ENCODE results near the gene AFF3.

AFF3 gene

DNA sequence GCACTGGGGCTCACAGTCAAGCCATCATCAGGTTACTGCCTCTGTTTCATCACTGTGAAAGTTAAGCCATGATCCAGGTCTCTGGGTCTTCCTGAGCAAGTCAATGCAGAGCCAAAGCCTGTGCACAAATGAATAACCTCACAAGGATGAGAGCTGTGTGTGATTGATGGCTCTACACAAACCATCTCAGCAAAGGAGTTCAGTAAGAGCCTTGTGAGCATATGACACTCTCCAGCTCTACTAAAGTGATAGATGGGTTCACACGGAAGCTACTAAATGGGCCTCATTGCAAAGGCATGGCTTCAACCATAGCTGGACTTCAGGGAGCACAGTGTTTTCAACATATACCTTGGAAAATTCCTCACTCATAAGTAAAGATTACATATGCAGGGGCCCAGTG, 101.5 kb downstream of the AFF3 start:
- DNase-seq = no peak

DNA sequence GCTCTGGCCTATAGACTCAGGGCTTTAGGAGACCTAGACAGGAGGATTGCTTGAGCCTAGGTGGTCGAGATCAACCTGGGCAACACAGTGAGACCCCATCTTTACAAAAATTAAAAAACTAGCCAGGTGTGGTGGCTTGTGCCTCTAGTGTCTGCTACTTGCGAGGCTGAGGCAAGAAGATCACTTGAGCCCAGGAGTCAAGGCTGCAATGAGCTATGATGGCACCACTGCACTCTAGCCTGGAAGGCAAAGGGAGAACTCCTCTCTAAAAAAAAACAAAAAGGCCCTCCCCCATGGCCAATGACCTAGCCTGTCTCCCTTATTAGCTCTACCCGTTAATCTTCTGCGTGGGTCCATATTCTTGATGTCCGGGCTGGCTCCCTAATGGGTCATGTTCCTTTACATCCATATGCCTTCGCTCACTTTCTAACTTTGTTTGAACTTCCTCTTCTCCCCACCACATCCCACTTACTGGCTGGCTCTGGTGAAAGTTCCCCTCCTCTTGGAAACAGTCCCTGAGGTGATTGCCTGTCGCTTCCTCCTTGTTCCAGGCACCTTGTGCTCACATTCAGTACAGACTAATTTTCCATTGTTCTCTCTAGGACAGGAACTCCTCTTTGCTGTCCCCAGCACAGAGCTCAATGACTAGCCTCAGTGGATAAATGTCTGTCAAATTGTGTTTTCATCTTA, 103.0 kb downstream of the AFF3 start:
- DNase-seq = no peak

GRCh38 chr2:100038011-100038410, 104.4 kb downstream of the AFF3 start:
- no peak for DNase-seq

- DNase-seq = no peak
Observed at GRCh38 chr2:100036793-100037192, 105.6 kb downstream of the AFF3 start.

DNA sequence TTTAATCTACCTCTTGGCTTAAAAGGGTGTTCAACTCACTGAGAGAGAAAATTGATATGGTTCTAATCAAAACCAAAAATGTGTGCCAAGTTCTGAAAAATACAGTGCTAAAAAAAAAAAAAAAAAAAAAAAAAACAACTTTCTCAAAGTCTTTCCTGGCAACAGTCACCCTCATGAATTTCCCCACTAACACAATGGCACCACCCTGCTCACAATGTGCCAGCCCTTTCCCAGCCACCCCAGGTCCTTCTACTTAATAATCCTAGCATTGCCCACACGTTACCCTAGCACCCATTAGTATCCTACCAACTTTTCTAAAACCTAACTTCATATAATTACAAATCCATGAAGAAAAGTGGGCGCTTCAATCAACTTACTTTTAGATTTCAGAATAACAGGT, 106.4 kb downstream of the AFF3 start:
- no peak for DNase-seq

- DNase-seq = no peak
Observed at GRCh38 chr2:100034431-100034830, 108.0 kb downstream of the AFF3 start.

- no peak for DNase-seq
Observed at GRCh38 chr2:100033976-100034375, 108.4 kb downstream of the AFF3 start.

DNA sequence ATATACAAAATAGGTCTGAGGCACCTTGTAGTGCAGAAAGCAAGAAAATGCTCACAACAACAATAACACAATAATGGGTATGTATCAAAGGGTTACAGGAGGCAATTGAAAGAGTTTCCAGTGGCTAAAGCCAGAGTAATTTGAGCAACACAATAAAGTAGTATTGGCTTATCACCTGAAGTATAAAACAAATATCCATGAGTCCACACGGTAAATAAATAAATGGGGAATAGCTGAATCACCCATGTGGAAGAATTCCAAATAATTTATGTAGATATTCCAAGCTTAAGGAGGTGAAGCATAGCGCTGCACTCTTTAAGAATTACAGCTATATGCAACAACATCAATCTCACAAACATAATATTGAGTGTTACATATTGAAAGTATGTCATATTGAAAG, 110.8 kb downstream of the AFF3 start:
- no peak for DNase-seq

GRCh38 chr2:100029460-100029859, 112.9 kb downstream of the AFF3 start:
- DNase-seq = no peak

GRCh38 chr2:100021791-100022340, 120.5 kb downstream of the AFF3 start:
- no peak for DNase-seq

GRCh38 chr2:100019499-100019898, 122.9 kb downstream of the AFF3 start:
- DNase-seq = no peak

- no peak for DNase-seq
Observed at GRCh38 chr2:100018341-100019193, 123.8 kb downstream of the AFF3 start.

GRCh38 chr2:100017633-100018032, 124.8 kb downstream of the AFF3 start:
- no peak for DNase-seq

DNA sequence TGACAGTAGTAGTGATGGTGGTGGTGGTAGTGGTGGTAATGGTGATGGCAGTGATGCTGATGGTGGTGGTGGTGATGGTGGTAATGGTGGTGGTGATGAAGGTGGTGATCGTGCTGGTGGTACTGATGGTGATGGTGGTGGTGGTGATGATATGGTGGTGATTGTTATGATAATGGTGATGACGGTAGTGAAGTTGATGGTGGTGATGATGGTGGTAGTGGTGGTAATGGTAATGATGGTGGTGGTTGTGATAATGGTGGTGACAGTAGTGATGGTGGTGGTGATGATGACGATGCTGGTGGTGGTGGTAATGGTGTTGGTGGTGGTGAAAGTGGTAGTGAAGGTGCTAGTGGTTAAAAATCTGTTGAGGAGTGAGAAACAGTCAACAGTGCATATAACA, 125.6 kb downstream of the AFF3 start:
- DNase-seq = no peak

GRCh38 chr2:100015849-100016248, 126.5 kb downstream of the AFF3 start:
- no peak for DNase-seq

DNA sequence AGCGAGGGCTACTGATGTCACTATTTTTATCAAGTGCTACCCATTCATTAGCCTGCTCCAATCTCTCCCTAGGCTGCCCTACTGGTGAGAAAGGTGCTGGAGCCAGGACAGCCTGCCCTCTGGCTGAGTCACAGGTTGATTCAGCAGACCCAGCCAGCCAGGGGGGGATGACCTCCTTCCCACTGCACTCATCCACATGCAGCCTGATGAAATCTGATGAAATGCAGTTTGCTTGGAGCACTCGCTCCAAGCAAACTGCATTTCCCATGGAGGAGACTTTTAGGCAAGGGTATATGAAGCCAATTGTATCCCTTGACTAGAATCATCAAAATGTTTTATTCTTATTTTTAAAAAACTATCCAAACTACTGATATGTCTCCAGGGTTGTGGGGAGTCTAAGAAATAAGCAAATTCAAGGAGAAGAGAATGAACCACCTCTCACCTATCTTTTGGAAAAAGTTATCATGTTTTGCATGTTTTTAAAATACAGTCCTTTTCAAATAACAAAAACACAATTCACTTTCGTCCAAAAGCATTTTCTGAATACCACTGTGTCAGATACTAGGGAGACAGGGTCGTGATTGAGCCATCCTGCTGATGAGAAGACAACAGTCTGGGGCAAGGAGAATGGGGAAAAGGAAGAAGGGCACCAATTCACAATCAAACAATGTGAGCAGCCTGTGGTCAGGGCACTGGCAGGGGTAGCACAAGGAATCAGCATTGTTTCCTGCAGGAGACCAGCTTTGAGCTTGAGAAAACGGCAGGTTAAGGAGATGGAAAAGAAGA, 128.3 kb downstream of the AFF3 start:
- DNase-seq = no peak

GRCh38 chr2:100012561-100012960, 129.8 kb downstream of the AFF3 start:
- no peak for DNase-seq

DNA sequence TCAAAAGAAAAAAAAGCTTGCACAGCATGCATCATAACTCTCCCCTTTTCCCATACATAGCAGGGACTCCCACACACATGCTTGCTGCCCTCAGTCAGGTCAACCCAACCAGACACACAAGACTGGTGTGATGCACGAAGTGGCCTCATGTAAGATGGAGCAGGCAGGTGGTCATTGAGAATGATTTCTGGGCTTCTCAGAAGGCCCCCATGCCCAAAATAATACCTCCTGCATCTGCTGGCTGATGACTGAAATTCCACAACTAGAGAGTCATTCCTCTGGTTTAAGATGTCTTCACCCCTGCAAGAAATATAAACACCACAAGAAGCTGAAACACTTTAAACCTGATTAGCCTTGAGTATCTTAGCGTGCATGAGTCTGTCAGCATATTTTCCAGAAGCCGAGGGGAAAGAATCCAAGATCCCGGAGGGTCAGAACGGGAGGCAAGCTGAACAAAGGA, 131.1 kb downstream of the AFF3 start:
- no peak for DNase-seq

DNA sequence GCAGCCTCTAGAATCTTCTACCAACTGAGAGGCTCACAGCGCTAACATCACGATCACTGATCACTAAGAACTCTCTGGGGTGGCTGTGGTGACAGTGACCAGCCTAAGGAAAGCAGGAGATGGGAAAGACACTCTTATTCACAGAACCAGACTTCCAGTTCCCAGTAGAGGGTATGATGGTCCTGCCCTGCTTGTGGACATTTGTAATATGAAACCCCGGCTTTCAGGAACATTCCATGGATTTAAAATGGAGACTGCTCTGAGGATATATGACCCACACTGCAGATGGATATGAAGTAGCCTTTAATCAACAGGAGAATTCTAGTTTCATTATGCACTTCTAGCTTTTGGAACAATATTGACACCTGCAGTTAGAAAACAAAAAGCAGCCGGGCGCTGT, 131.8 kb downstream of the AFF3 start:
- no peak for DNase-seq

DNA sequence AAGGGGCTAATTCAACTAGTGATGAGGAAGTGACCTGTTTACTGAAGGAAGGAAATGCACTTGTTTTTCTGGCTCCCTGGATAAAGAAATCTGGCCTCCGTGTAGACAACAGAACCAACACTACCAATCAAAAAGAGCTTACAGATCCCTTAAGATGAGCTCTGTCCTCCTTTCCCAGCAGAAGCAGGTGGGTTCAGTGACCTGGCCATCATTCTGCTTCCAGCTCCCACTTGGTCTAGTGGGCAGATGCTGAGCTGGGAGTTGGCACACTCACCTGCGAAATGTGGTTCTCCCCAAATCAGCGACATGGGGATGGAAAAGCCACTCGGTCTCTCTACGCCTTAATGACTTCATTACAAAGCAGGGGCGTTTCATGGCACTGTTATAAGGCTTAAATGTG, 132.6 kb downstream of the AFF3 start:
- DNase-seq = no peak

GRCh38 chr2:100008956-100009355, 133.4 kb downstream of the AFF3 start:
- no peak for DNase-seq

- DNase-seq = no peak
Observed at GRCh38 chr2:100006516-100006915, 135.9 kb downstream of the AFF3 start.

- no peak for DNase-seq
Observed at GRCh38 chr2:100004959-100005387, 137.4 kb downstream of the AFF3 start.

Measured in stimulated activated CD4-positive, alpha-beta T cell treated with anti-CD3 and anti-CD28 coated beads, Interleukin-4, amount 100 ng/mL, for 4 hours (primary cell).